ENCODE data around the gene JMJD8.

Gene JMJD8

DNA sequence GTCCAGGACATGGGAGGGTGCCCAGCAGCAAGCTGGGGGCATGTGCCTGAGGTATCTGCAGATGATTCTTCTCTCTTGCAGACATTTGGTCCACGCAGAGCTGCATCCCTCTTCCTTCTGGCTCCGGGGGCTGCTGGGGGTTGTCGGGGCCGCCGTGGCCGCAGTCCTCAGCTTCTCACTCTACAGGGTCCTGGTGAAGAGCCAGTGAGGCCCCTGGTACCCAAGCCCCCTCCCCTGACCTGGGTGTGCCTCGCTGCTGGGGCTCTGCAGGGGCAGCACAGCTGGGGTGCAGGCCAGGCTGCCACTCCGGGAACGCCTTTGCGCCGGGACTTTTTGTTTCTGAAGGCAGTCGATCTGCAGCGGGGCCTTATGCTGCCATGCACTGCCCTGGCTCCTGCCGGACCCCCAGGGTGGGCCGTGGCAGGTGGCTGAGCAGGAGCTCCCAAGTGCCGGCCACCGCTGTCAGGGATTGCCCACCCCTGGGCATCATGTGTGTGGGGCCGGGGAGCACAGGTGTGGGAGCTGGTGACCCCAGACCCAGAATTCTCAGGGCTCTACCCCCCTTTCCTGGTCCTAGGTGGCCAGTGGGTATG is 10.6 kb downstream of the JMJD8 start:
- Histone ChIP-seq H3K4me1 (ENCODE audit: control insufficient read depth, insufficient read depth, low read length) (peaks cover 38% of the 10 kb centered on the region), H3K36me3 (ENCODE audit: control insufficient read depth, insufficient read depth, low read length) (peaks cover 6% of the 10 kb centered on the region), H3K4me3 (ENCODE audit: low read length) (no peak overlapping the region), H3K9ac (ENCODE audit: low read length) (no peak overlapping the region), H3K27me3 (ENCODE audit: control insufficient read depth, insufficient read depth, low read length) (peaks cover 6% of the 10 kb centered on the region), H3K9me3 (ENCODE audit: control insufficient read depth, low read length) (no peaks in the 10 kb centered on the region)

GRCh38 chr16:672851-673250 is 11.3 kb downstream of the JMJD8 start:
- no peak overlapping the region for H3K9ac ChIP-seq (ENCODE audit: low read length)
- H3K27me3 ChIP-seq (ENCODE audit: control insufficient read depth, insufficient read depth, low read length), result peaks cover 6% of the 10 kb centered on the region
- no peaks in the 10 kb centered on the region for H3K9me3 ChIP-seq (ENCODE audit: control insufficient read depth, low read length)
- H3K4me1 ChIP-seq (ENCODE audit: control insufficient read depth, insufficient read depth, low read length), result peaks cover 38% of the 10 kb centered on the region
- H3K36me3 ChIP-seq (ENCODE audit: control insufficient read depth, insufficient read depth, low read length), result peaks cover 6% of the 10 kb centered on the region
- no peak overlapping the region for H3K4me3 ChIP-seq (ENCODE audit: low read length)

GRCh38 chr16:672371-672770 is 11.8 kb downstream of the JMJD8 start:
- Histone ChIP-seq H3K4me1 (ENCODE audit: control insufficient read depth, insufficient read depth, low read length) (peaks cover 39% of the 10 kb centered on the region), H3K36me3 (ENCODE audit: control insufficient read depth, insufficient read depth, low read length) (peaks cover 6% of the 10 kb centered on the region), H3K9me3 (ENCODE audit: control insufficient read depth, low read length) (no peaks in the 10 kb centered on the region), H3K9ac (ENCODE audit: low read length) (no peak overlapping the region), H3K27me3 (ENCODE audit: control insufficient read depth, insufficient read depth, low read length) (peaks cover 6% of the 10 kb centered on the region), H3K4me3 (ENCODE audit: low read length) (no peak overlapping the region)

- peaks cover 6% of the 10 kb centered on the region for H3K27me3 ChIP-seq (ENCODE audit: control insufficient read depth, insufficient read depth, low read length)
- H3K36me3 ChIP-seq (ENCODE audit: control insufficient read depth, insufficient read depth, low read length), result peaks cover 6% of the 10 kb centered on the region
- H3K9me3 ChIP-seq (ENCODE audit: control insufficient read depth, low read length), result no peaks in the 10 kb centered on the region
- peaks cover 32% of the 10 kb centered on the region for H3K4me1 ChIP-seq (ENCODE audit: control insufficient read depth, insufficient read depth, low read length)
- no peak overlapping the region for H3K4me3 ChIP-seq (ENCODE audit: low read length)
- no peak overlapping the region for H3K9ac ChIP-seq (ENCODE audit: low read length)
Measured at GRCh38 chr16:671353-672131, 12.6 kb downstream of the JMJD8 start.

GRCh38 chr16:670485-671352 is 13.4 kb downstream of the JMJD8 start:
- no peak overlapping the region for H3K9ac ChIP-seq (ENCODE audit: low read length)
- peaks cover 6% of the 10 kb centered on the region for H3K36me3 ChIP-seq (ENCODE audit: control insufficient read depth, insufficient read depth, low read length)
- peaks cover 26% of the 10 kb centered on the region for H3K4me1 ChIP-seq (ENCODE audit: control insufficient read depth, insufficient read depth, low read length)
- H3K27me3 ChIP-seq (ENCODE audit: control insufficient read depth, insufficient read depth, low read length), result peaks cover 6% of the 10 kb centered on the region
- no peaks in the 10 kb centered on the region for H3K9me3 ChIP-seq (ENCODE audit: control insufficient read depth, low read length)
- H3K4me3 ChIP-seq (ENCODE audit: low read length), result no peak overlapping the region

DNA sequence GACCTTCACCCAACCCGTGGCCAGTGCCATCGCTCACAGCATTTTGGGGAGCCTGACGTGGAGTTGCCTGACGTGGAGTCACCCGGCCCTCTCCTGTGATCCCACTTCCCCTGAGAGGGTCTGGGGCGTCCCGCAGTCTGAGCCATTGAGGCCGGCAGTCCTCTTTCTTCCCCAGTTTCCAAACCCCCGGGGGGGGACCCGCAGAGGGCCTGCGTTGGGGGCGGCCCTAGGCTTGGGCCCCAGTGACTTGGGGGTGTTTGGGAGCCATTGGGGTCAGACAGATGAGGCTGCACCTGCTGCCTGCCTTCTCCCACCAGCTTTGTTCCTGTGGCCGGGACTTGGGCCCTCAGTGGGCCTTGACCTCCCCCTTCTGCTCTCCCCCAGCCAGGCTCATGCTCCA is 14.5 kb downstream of the JMJD8 start:
- Histone ChIP-seq H3K4me1 (ENCODE audit: control insufficient read depth, insufficient read depth, low read length) (peaks cover 19% of the 10 kb centered on the region), H3K36me3 (ENCODE audit: control insufficient read depth, insufficient read depth, low read length) (peaks cover 6% of the 10 kb centered on the region), H3K4me3 (ENCODE audit: low read length) (no peak overlapping the region), H3K9ac (ENCODE audit: low read length) (no peak overlapping the region), H3K9me3 (ENCODE audit: control insufficient read depth, low read length) (no peaks in the 10 kb centered on the region), H3K27me3 (ENCODE audit: control insufficient read depth, insufficient read depth, low read length) (no peaks in the 10 kb centered on the region)

GRCh38 chr16:668519-669171 is 15.5 kb downstream of the JMJD8 start:
- Histone ChIP-seq H3K9ac (ENCODE audit: low read length) (peak overlapping the region; percentile 81), H3K9me3 (ENCODE audit: control insufficient read depth, low read length) (no peaks in the 10 kb centered on the region), H3K36me3 (ENCODE audit: control insufficient read depth, insufficient read depth, low read length) (peaks cover 6% of the 10 kb centered on the region), H3K27me3 (ENCODE audit: control insufficient read depth, insufficient read depth, low read length) (no peaks in the 10 kb centered on the region), H3K4me3 (ENCODE audit: low read length) (peak overlapping the region; percentile 67), H3K4me1 (ENCODE audit: control insufficient read depth, insufficient read depth, low read length) (peaks cover 15% of the 10 kb centered on the region)

DNA sequence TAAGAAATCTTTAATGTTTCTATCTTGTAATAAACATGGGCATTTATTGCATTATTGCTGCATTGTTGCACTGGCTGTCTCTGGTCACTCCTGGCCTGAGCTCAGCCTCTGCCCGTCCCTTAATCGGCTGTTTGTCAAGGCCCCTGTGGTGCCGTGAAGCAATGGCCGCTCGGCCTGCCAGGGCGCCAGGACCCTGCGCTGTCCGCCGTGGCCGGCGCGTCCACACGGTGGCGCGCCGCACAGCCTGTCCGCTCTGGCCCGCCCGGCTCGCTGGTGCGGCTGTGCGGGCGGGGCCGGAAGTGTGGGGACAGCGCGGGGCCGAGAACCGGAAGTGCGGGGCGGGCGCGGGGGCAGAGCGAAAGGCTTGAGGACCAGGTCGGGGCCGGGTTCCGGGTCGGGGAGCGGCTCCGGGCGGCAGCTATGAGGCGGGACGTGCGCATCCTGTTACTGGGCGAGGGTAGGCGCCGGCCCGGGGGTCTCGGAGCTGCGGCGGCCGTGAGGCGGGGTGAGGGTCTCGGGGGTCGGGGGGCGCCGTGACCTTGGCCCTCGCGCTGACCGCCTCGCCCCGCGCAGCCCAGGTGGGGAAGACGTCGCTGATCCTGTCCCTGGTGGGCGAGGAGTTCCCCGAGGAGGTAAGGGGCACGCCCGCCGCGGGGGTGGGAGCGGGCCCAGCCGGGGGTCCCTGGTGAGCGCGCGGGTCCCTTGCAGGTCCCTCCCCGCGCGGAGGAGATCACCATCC is 16.2 kb downstream of the JMJD8 start, which contains the start of gene RHOT2:
Gene RHOT2, plus strand, starts transcription at position 353 of the 739 bp plus-strand sequence. Its CDS starts 68 bp downstream, at position 421.
- Histone ChIP-seq H3K9ac (ENCODE audit: low read length) (peak within 1 kb of the TSS; percentile 81), H3K4me1 (ENCODE audit: control insufficient read depth, insufficient read depth, low read length) (peaks cover 15% of the 10 kb centered on the region), H3K9me3 (ENCODE audit: control insufficient read depth, low read length) (no peaks in the 10 kb centered on the region), H3K36me3 (ENCODE audit: control insufficient read depth, insufficient read depth, low read length) (peaks cover 6% of the 10 kb centered on the region), H3K27me3 (ENCODE audit: control insufficient read depth, insufficient read depth, low read length) (no peaks in the 10 kb centered on the region), H3K4me3 (ENCODE audit: low read length) (peak within 1 kb of the TSS; percentile 67)

DNA sequence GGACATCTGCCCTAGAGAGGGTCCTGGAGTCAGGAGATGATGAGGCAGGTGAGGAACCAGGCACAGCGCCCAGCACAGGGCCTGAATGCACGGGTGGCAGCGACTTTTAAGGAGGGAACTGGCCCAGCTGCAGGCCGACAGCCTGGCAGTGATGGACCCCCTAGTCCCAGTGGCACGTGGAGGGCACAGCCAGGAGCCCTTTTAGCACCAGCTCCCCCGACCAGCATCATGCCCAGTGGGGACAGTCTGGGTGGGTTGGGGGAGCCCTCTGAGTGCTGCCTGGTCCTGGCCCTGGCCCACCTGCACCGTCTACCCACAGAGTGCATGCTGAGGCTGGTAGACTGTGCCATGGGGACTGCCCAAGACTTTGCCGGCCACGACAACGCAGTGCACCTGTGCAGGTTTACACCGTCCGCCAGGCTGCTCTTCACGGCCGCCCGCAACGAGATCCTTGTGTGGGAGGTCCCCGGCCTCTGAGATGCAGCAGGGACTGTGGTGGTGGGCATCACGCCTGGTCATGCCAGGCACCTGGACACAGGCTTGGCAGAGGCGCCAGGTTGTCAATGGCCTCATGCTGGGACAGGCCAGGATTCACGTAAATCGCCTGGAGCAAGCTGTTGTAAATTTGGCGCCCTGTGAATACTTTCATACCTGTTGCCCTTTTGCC is 16.9 kb downstream of the JMJD8 start:
- Histone ChIP-seq H3K9ac (ENCODE audit: low read length) (peak overlapping the region; percentile 81), H3K27me3 (ENCODE audit: control insufficient read depth, insufficient read depth, low read length) (no peaks in the 10 kb centered on the region), H3K4me3 (ENCODE audit: low read length) (no peak overlapping the region), H3K36me3 (ENCODE audit: control insufficient read depth, insufficient read depth, low read length) (peaks cover 6% of the 10 kb centered on the region), H3K4me1 (ENCODE audit: control insufficient read depth, insufficient read depth, low read length) (peaks cover 15% of the 10 kb centered on the region), H3K9me3 (ENCODE audit: control insufficient read depth, low read length) (no peaks in the 10 kb centered on the region)

GRCh38 chr16:666572-666971 is 17.6 kb downstream of the JMJD8 start:
- Histone ChIP-seq H3K36me3 (ENCODE audit: control insufficient read depth, insufficient read depth, low read length) (peaks cover 6% of the 10 kb centered on the region), H3K4me3 (ENCODE audit: low read length) (no peak overlapping the region), H3K4me1 (ENCODE audit: control insufficient read depth, insufficient read depth, low read length) (peaks cover 16% of the 10 kb centered on the region), H3K9ac (ENCODE audit: low read length) (no peak overlapping the region), H3K27me3 (ENCODE audit: control insufficient read depth, insufficient read depth, low read length) (no peaks in the 10 kb centered on the region), H3K9me3 (ENCODE audit: control insufficient read depth, low read length) (no peaks in the 10 kb centered on the region)

DNA sequence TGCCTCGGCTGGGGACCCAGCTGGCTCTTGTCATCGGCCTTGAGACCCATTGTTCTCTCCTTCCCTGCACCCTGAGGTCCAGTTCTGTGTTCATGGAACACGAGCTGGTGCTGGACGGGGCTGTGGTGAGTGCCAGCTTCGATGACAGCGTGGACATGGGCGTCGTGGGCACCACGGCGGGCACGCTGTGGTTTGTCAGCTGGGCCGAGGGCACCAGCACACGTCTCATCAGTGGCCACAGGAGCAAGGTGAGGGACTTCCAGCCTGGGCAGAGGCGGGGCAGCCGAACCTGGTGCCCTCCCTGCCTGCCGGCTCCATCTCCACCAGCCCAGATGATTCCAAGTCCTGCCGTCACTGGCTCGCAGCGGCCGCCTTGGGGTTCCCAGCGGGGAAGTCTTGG is 21.5 kb downstream of the JMJD8 start:
- Histone ChIP-seq H3K27me3 (ENCODE audit: control insufficient read depth, insufficient read depth, low read length) (no peaks in the 10 kb centered on the region), H3K9me3 (ENCODE audit: control insufficient read depth, low read length) (no peaks in the 10 kb centered on the region), H3K9ac (ENCODE audit: low read length) (no peak overlapping the region), H3K36me3 (ENCODE audit: control insufficient read depth, insufficient read depth, low read length) (no peaks in the 10 kb centered on the region), H3K4me3 (ENCODE audit: low read length) (no peak overlapping the region), H3K4me1 (ENCODE audit: control insufficient read depth, insufficient read depth, low read length) (peaks cover 18% of the 10 kb centered on the region)

Data from mucosa of stomach (tissue), 1 donor.